Smooth muscle cell (in vitro differentiated cells): ENCODE results near the gene GRM2. TPM values are rescaled to one million over a fixed set of nuclear protein-coding genes. Genes with fewer than 3 reads are reported as not detected.

Source experiments
- DNase-seq: peaks from one replicate; lab custom pipeline; 2025; ENCODE audit not compliant: unreplicated experiment; lab: John Stamatoyannopoulos, UW
- H2AFZ ChIP-seq: fragments of 200-600 bp; sonication (generic); 2 replicates; pipeline ENCODE4 v1.6.0; 2016; ENCODE audit warnings: antibody characterized with exemption, low read depth, mild to moderate bottlenecking
- H3F3A ChIP-seq: fragments of 200-600 bp; sonication (generic); 2 replicates; pipeline ENCODE4 v1.6.0; 2017; ENCODE audit warnings: antibody characterized with exemption, low read depth
- H3K27ac ChIP-seq: fragments of 200-600 bp; sonication (generic); 2 replicates; pipeline ENCODE4 v1.5.1; 2016; ENCODE audit warnings: low read depth, mild to moderate bottlenecking
- H3K27me3 ChIP-seq: fragments of 200-600 bp; sonication (generic); 2 replicates; pipeline ENCODE4 v1.6.1; 2016; ENCODE audit warnings: low read depth, mild to moderate bottlenecking
- H3K36me3 ChIP-seq: fragments of 200-600 bp; sonication (generic); 2 replicates; pipeline ENCODE4 v1.5.1; 2016; ENCODE audit warnings: low read depth
- H3K4me1 ChIP-seq: fragments of 200-600 bp; sonication (generic); 2 replicates; pipeline ENCODE4 v1.5.1; 2016; ENCODE audit warnings: low read depth
- H3K4me2 ChIP-seq: fragments of 200-600 bp; sonication (generic); 2 replicates; pipeline ENCODE4 v1.6.0; 2016; ENCODE audit warnings: mild to moderate bottlenecking
- H3K4me3 ChIP-seq: fragments of 200-600 bp; sonication (generic); 2 replicates; pipeline ENCODE4 v1.5.1; 2016; ENCODE audit warnings: mild to moderate bottlenecking
- H3K79me2 ChIP-seq: fragments of 200-600 bp; sonication (generic); 2 replicates; pipeline ENCODE4 v1.6.0; 2016; ENCODE audit warnings: low read depth, mild to moderate bottlenecking
- H3K9ac ChIP-seq: fragments of 200-600 bp; sonication (generic); 2 replicates; pipeline ENCODE4 v1.6.0; 2016; ENCODE audit warnings: low read depth
- H3K9me3 ChIP-seq: fragments of 200-600 bp; sonication (generic); replicated peaks from 2 replicates; pipeline ENCODE4 v1.5.1; 2016; ENCODE audit warnings: low read depth
- H4K20me1 ChIP-seq: fragments of 200-600 bp; sonication (generic); 2 replicates; pipeline ENCODE4 v1.6.0; 2016; ENCODE audit warnings: low read depth
- polyA plus RNA-seq: library from polyadenylated mRNA; unstranded; fragments of >200 nt; fragmentation: Nextera tagmentation; extraction: Ambion mirVana; gene quantifications from 2 replicates; pipeline ENCODE4 v1.2.1, GENCODE V29; 2016
- small RNA-seq: library from RNA; depleted of rRNA; stranded (forward); fragments of <200 nt; gene quantifications from one replicate; pipeline ENCODE3, GENCODE V24; 2014
- total RNA-seq: library from RNA; depleted of rRNA; stranded (reverse); fragments of >200 nt; gene quantifications from 2 replicates; pipeline ENCODE4 v1.2.3, GENCODE V29; 2014
- TF ChIP-seq, protein P1 (sequence below): fragments of 200-600 bp; sonication (generic); IDR thresholded peaks from 2 replicates; pipeline ENCODE4 v1.5.1; 2017; ENCODE audit warnings: borderline replicate concordance, mild to moderate bottlenecking, antibody characterized with exemption; ENCODE audit not compliant: insufficient read depth, poor library complexity, severe bottlenecking

GRM2 gene
- total and polyA plus RNA-seq, 2 experiments from 2014 or later, result 0.63 to 0.65 TPM

- Histone ChIP-seq H3K4me1 (no peaks in the 10 kb centered on the region), H3K9ac (no peak overlapping the region), H3K27me3 (no peaks in the 10 kb centered on the region), H2AFZ (no peak overlapping the region), H4K20me1 (no peaks in the 10 kb centered on the region), H3K4me3 (no peak overlapping the region), H3K9me3 (peaks cover 4% of the 10 kb centered on the region), H3K27ac (no peak overlapping the region), H3F3A (no peaks in the 10 kb centered on the region), H3K4me2 (no peak overlapping the region), H3K36me3 (no peaks in the 10 kb centered on the region), H3K79me2 (no peaks in the 10 kb centered on the region)
- TF ChIP-seq, protein P1, sequence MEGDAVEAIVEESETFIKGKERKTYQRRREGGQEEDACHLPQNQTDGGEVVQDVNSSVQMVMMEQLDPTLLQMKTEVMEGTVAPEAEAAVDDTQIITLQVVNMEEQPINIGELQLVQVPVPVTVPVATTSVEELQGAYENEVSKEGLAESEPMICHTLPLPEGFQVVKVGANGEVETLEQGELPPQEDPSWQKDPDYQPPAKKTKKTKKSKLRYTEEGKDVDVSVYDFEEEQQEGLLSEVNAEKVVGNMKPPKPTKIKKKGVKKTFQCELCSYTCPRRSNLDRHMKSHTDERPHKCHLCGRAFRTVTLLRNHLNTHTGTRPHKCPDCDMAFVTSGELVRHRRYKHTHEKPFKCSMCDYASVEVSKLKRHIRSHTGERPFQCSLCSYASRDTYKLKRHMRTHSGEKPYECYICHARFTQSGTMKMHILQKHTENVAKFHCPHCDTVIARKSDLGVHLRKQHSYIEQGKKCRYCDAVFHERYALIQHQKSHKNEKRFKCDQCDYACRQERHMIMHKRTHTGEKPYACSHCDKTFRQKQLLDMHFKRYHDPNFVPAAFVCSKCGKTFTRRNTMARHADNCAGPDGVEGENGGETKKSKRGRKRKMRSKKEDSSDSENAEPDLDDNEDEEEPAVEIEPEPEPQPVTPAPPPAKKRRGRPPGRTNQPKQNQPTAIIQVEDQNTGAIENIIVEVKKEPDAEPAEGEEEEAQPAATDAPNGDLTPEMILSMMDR, result no peak
- no peak for DNase-seq
Observed at GRCh38 chr3:51759203-51759602, 52.3 kb downstream of the GRM2 start.

Small RNA genes within 50 kb of the gene (small RNA-seq; reads per million reads assigned to genes)
- 352 reads per million, percentile 99 among the genes with 10 or more reads in this experiment for gene RNA5SP132

Other genes starting within 250 kb of the GRM2 start
- gene DCAF1, start 207.1 kb upstream of the GRM2 start, total RNA-seq, result 7.4 and 7.8 TPM in 2 replicates
- gene DCAF1, start 207.1 kb upstream of the GRM2 start, polyA plus RNA-seq, result 4.3 and 6.2 TPM in 2 replicates
- 12.8 and 13.7 TPM in 2 replicates for gene RAD54L2, start 168.3 kb upstream of the GRM2 start, total RNA-seq
- 12.6 and 18.6 TPM in 2 replicates for gene RAD54L2, start 168.3 kb upstream of the GRM2 start, polyA plus RNA-seq
- gene TEX264, start 35.8 kb upstream of the GRM2 start, total RNA-seq, result 33.4 and 41.0 TPM in 2 replicates
- gene TEX264, start 35.8 kb upstream of the GRM2 start, polyA plus RNA-seq, result 39.8 and 51.6 TPM in 2 replicates
- gene IQCF6, start 72.2 kb downstream of the GRM2 start, total RNA-seq, result not detected in 2 replicates
- not detected in 2 replicates for gene IQCF6, start 72.2 kb downstream of the GRM2 start, polyA plus RNA-seq
- gene IQCF2, start 154.5 kb downstream of the GRM2 start, total RNA-seq, result not detected in 2 replicates
- not detected in 2 replicates for gene IQCF2, start 154.5 kb downstream of the GRM2 start, polyA plus RNA-seq
- not detected in 2 replicates for gene IQCF5, start 168.5 kb downstream of the GRM2 start, total RNA-seq
- gene IQCF5, start 168.5 kb downstream of the GRM2 start, polyA plus RNA-seq, result not detected in 2 replicates
- not detected in 2 replicates for gene IQCF1, start 196.3 kb downstream of the GRM2 start, total RNA-seq
- not detected in 2 replicates for gene IQCF1, start 196.3 kb downstream of the GRM2 start, polyA plus RNA-seq
- gene RRP9, start 234.8 kb downstream of the GRM2 start, total RNA-seq, result 10.0 and 13.1 TPM in 2 replicates
- gene RRP9, start 234.8 kb downstream of the GRM2 start, polyA plus RNA-seq, result 21.2 and 23.9 TPM in 2 replicates
- 7.2 and 15.1 TPM in 2 replicates for gene PARP3, start 235.3 kb downstream of the GRM2 start, total RNA-seq
- 10.5 and 12.3 TPM in 2 replicates for gene PARP3, start 235.3 kb downstream of the GRM2 start, polyA plus RNA-seq
- gene GPR62, start 248.3 kb downstream of the GRM2 start, total RNA-seq, result 0.18 TPM in 1 of 2 replicates, not detected in the other
- gene GPR62, start 248.3 kb downstream of the GRM2 start, polyA plus RNA-seq, result 0.09 and 0.52 TPM in 2 replicates